ENCODE data around the gene UBE2G1. TPM values are rescaled to one million over a fixed set of nuclear protein-coding genes. Genes with fewer than 3 reads are reported as not detected.

Gene UBE2G1
- total RNA-seq, 1 donor from 2014 or later = 74.5 TPM

- Mint-ChIP-seq H3K9me3 (no peaks in the 10 kb centered on the region), H3K36me3 (ENCODE audit: low read depth) (no peaks in the 10 kb centered on the region), H3K27me3 (ENCODE audit: low read depth) (no peaks in the 10 kb centered on the region), H3K4me1 (ENCODE audit: low read depth) (peaks cover 22% of the 10 kb centered on the region), H3K27ac (no peak overlapping the region), H3K4me3 (ENCODE audit: low read depth) (no peak overlapping the region)
- DNase-seq (ENCODE audit: low spot score) = no peak
- intact Hi-C loops (cut with micrococcal nuclease) = no loop called here
These were observed 47.3 kb downstream of the UBE2G1 start for GRCh38 chr17:4319221-4319620.

- Mint-ChIP-seq H3K27ac (peak overlapping the region; percentile 5), H3K9me3 (no peaks in the 10 kb centered on the region), H3K36me3 (ENCODE audit: low read depth) (no peaks in the 10 kb centered on the region), H3K4me1 (ENCODE audit: low read depth) (peaks cover 26% of the 10 kb centered on the region), H3K4me3 (ENCODE audit: low read depth) (no peak overlapping the region), H3K27me3 (ENCODE audit: low read depth) (no peaks in the 10 kb centered on the region)
- intact Hi-C loops (cut with micrococcal nuclease) = no loop called here
- DNase-seq (ENCODE audit: low spot score) = no peak
These were observed 47.9 kb downstream of the UBE2G1 start for GRCh38 chr17:4318596-4318995.

- intact Hi-C loops (cut with micrococcal nuclease) = no loop called here
- H3K9me3 Mint-ChIP-seq = no peaks in the 10 kb centered on the region
- no peaks in the 10 kb centered on the region for H3K36me3 Mint-ChIP-seq (ENCODE audit: low read depth)
- DNase-seq (ENCODE audit: low spot score) = no peak
- no peak overlapping the region for H3K4me3 Mint-ChIP-seq (ENCODE audit: low read depth)
- H3K27ac Mint-ChIP-seq = no peak overlapping the region
- H3K4me1 Mint-ChIP-seq (ENCODE audit: low read depth) = peaks cover 26% of the 10 kb centered on the region
- no peaks in the 10 kb centered on the region for H3K27me3 Mint-ChIP-seq (ENCODE audit: low read depth)
These were observed 48.3 kb downstream of the UBE2G1 start for GRCh38 chr17:4318186-4318585.

- Mint-ChIP-seq H3K9me3 (no peaks in the 10 kb centered on the region), H3K27me3 (ENCODE audit: low read depth) (no peaks in the 10 kb centered on the region), H3K27ac (no peak overlapping the region), H3K4me3 (ENCODE audit: low read depth) (no peak overlapping the region), H3K4me1 (ENCODE audit: low read depth) (peaks cover 30% of the 10 kb centered on the region), H3K36me3 (ENCODE audit: low read depth) (no peaks in the 10 kb centered on the region)
- no peak for DNase-seq (ENCODE audit: low spot score)
- intact Hi-C loops (cut with micrococcal nuclease) = no loop called here
These were observed 48.9 kb downstream of the UBE2G1 start for GRCh38 chr17:4317610-4318009.

GRCh38 chr17:4316648-4317047 is 49.8 kb downstream of the UBE2G1 start:
- H3K27ac Mint-ChIP-seq = no peak overlapping the region
- peaks cover 31% of the 10 kb centered on the region for H3K4me1 Mint-ChIP-seq (ENCODE audit: low read depth)
- H3K9me3 Mint-ChIP-seq = no peaks in the 10 kb centered on the region
- intact Hi-C loops (cut with micrococcal nuclease) = no loop called here
- H3K36me3 Mint-ChIP-seq (ENCODE audit: low read depth) = no peaks in the 10 kb centered on the region
- no peak for DNase-seq (ENCODE audit: low spot score)
- H3K27me3 Mint-ChIP-seq (ENCODE audit: low read depth) = no peaks in the 10 kb centered on the region
- H3K4me3 Mint-ChIP-seq (ENCODE audit: low read depth) = no peak overlapping the region

- no peaks in the 10 kb centered on the region for H3K27me3 Mint-ChIP-seq (ENCODE audit: low read depth)
- H3K27ac Mint-ChIP-seq = peak overlapping the region; percentile 18
- no peak overlapping the region for H3K4me3 Mint-ChIP-seq (ENCODE audit: low read depth)
- DNase-seq (ENCODE audit: low spot score) = no peak
- no peaks in the 10 kb centered on the region for H3K36me3 Mint-ChIP-seq (ENCODE audit: low read depth)
- intact Hi-C loops (cut with micrococcal nuclease) = no loop called here
- H3K9me3 Mint-ChIP-seq = no peaks in the 10 kb centered on the region
- peaks cover 44% of the 10 kb centered on the region for H3K4me1 Mint-ChIP-seq (ENCODE audit: low read depth)
These were observed 51.9 kb downstream of the UBE2G1 start for GRCh38 chr17:4314618-4315017.

- H3K4me1 Mint-ChIP-seq (ENCODE audit: low read depth) = peaks cover 47% of the 10 kb centered on the region
- H3K36me3 Mint-ChIP-seq (ENCODE audit: low read depth) = no peaks in the 10 kb centered on the region
- peak overlapping the region; percentile 18 for H3K27ac Mint-ChIP-seq
- H3K4me3 Mint-ChIP-seq (ENCODE audit: low read depth) = no peak overlapping the region
- intact Hi-C loops (cut with micrococcal nuclease) = no loop called here
- DNase-seq (ENCODE audit: low spot score) = no peak
- no peaks in the 10 kb centered on the region for H3K9me3 Mint-ChIP-seq
- no peaks in the 10 kb centered on the region for H3K27me3 Mint-ChIP-seq (ENCODE audit: low read depth)
These were observed 52.3 kb downstream of the UBE2G1 start for GRCh38 chr17:4314179-4314578.

GRCh38 chr17:4313221-4314114 is 53.0 kb downstream of the UBE2G1 start:
- Mint-ChIP-seq H3K27ac (peak overlapping the region; percentile 18), H3K27me3 (ENCODE audit: low read depth) (no peaks in the 10 kb centered on the region), H3K4me1 (ENCODE audit: low read depth) (peaks cover 50% of the 10 kb centered on the region), H3K36me3 (ENCODE audit: low read depth) (peaks cover 1% of the 10 kb centered on the region), H3K4me3 (ENCODE audit: low read depth) (no peak overlapping the region), H3K9me3 (no peaks in the 10 kb centered on the region)
- intact Hi-C loops (cut with micrococcal nuclease) = no loop called here
- no peak for DNase-seq (ENCODE audit: low spot score)

GRCh38 chr17:4310354-4311060 is 56.0 kb downstream of the UBE2G1 start:
- Mint-ChIP-seq H3K4me1 (ENCODE audit: low read depth) (peaks cover 51% of the 10 kb centered on the region), H3K4me3 (ENCODE audit: low read depth) (no peak overlapping the region), H3K27ac (peak overlapping the region; percentile 3), H3K36me3 (ENCODE audit: low read depth) (peaks cover 17% of the 10 kb centered on the region), H3K9me3 (no peaks in the 10 kb centered on the region), H3K27me3 (ENCODE audit: low read depth) (no peaks in the 10 kb centered on the region)
- no peak for DNase-seq (ENCODE audit: low spot score)
- intact Hi-C loops (cut with micrococcal nuclease) = no loop called here

GRCh38 chr17:4309897-4310296 is 56.6 kb downstream of the UBE2G1 start:
- Mint-ChIP-seq H3K27me3 (ENCODE audit: low read depth) (no peaks in the 10 kb centered on the region), H3K27ac (peak overlapping the region; percentile 3), H3K36me3 (ENCODE audit: low read depth) (peaks cover 20% of the 10 kb centered on the region), H3K9me3 (no peaks in the 10 kb centered on the region), H3K4me3 (ENCODE audit: low read depth) (no peak overlapping the region), H3K4me1 (ENCODE audit: low read depth) (peaks cover 49% of the 10 kb centered on the region)
- DNase-seq (ENCODE audit: low spot score) = no peak
- intact Hi-C loops (cut with micrococcal nuclease) = no loop called here

GRCh38 chr17:4307179-4307930 is 59.1 kb downstream of the UBE2G1 start:
- peaks cover 31% of the 10 kb centered on the region for H3K4me1 Mint-ChIP-seq (ENCODE audit: low read depth)
- intact Hi-C loops (cut with micrococcal nuclease) = no loop called here

GRCh38 chr17:4305224-4305623 is 61.3 kb downstream of the UBE2G1 start:
- H3K27me3 Mint-ChIP-seq (ENCODE audit: low read depth) = no peaks in the 10 kb centered on the region
- peaks cover 41% of the 10 kb centered on the region for H3K36me3 Mint-ChIP-seq (ENCODE audit: low read depth)
- DNase-seq (ENCODE audit: low spot score) = no peak
- no peak overlapping the region for H3K27ac Mint-ChIP-seq
- H3K9me3 Mint-ChIP-seq = no peaks in the 10 kb centered on the region
- intact Hi-C loops (cut with micrococcal nuclease) = no loop called here
- no peak overlapping the region for H3K4me3 Mint-ChIP-seq (ENCODE audit: low read depth)
- peaks cover 21% of the 10 kb centered on the region for H3K4me1 Mint-ChIP-seq (ENCODE audit: low read depth)

More at GRCh38 chr17:4307179-4307930, 59.1 kb downstream of the UBE2G1 start:
- Mint-ChIP-seq H3K27me3 (ENCODE audit: low read depth) (no peaks in the 10 kb centered on the region), H3K36me3 (ENCODE audit: low read depth) (peaks cover 27% of the 10 kb centered on the region), H3K9me3 (no peaks in the 10 kb centered on the region), H3K27ac (peak overlapping the region; percentile 24), H3K4me3 (ENCODE audit: low read depth) (no peak overlapping the region)
- DNase-seq (ENCODE audit: low spot score) = no peak

Data from activated T-helper 2 cell treated with anti-CD3 and anti-CD28 coated beads, Interferon-gamma antibody, Interleukin-2, Interleukin-4, amounts not matched to agents 10 μg/mL and 5 μg/mL and 100 μg/mL, durations not matched to agents 14 hours and 24 hours and 36 hours (primary cell).